T-helper 1 cell treated with Interleukin-12 subunit alpha and Interleukin-12 subunit beta and Interleukin-4 antibody, amounts not matched to agents 30 ng/mL and 1 ng/mL, for 36 hours (primary cell): ENCODE data around the gene IQCN. TPM values are rescaled to one million over a fixed set of nuclear protein-coding genes. Genes with fewer than 3 reads are reported as not detected.
"Not testable (repeated sequence)": the region's sequence is repeated elsewhere in the genome, so short reads cannot be mapped to it uniquely, and the experiment has no call there.

Experiments
- intact Hi-C: fragments of 100-400 bp; cut with micrococcal nuclease; formaldehyde crosslinking; loops from one replicate; pipeline ENCODE4 v1.15.1; 2024
- total RNA-seq: library from RNA; stranded (reverse); gene quantifications from 2 replicates; pipeline ENCODE4 v1.2.3, GENCODE V29; 2022

The IQCN gene
- total RNA-seq, 1 donor from 2014 or later: 4.6 TPM

DNA sequence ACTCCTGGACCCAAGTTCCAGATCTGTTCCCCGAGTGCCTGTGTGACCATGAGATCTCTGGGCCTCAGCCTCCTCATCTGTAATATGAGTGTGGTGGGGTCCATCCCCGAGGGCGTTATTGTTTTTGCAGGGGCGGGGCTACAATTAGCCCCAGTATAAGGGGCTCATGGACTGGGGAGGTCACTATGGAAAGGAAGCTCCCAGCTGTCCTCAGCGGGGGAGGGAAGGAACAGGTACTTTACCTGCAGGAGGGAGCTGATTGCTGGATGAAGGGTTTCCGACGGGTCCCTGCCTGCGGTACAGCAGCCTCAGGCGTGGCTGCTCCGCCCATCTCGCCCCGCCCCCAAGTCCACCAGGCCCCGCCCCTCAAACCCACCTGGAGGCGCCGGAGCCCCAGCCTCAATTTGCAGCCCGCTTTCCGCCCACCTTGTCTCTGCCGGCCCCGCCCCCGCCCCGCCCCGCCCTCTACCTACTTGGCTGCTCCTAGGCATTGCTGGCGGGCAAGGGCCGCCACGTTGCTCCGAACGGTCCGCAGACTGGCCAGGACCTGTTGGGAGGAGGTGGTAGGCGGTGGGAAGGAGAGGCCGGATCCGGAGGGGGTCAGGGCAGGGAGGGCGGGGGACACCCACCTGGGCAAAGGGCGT, 53.5 kb downstream of the IQCN start:
- intact Hi-C loops: no loop called here

DNA sequence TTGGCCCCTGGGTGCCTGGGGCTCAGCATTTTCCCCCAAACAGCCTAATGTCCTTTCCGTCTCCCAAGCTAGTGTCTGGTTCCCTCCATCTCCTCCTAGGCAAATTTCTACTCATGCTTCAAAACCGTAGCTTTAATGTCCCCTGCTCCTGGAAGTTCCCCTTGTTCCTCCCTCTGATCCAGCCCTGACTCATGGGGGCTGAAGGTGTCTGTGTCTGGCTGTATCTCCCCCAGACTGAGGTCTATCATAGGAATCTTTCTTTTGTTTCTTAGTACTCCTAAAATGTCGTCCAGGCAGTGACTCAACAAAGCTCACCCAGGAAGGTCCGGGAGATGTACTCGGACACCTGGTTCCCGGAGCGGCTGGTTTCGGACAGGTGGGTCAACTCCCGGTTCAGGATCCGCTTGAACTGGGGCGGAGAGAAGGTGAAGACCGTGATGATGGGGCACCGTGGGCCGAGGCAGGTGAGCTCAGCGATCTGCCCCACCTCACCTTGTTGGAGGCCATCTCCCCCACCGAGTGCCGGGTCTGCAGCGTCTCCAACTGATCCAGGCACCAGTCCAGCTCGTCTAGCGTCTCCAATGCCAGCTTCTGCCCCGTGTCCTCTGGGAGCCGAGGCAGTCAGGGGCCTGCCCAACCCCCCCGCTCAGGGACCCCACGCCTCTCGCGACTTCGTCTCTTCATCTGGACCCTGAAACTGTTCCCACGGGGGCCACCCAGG, 54.2 kb downstream of the IQCN start:
- intact Hi-C loops: no loop called here

DNA sequence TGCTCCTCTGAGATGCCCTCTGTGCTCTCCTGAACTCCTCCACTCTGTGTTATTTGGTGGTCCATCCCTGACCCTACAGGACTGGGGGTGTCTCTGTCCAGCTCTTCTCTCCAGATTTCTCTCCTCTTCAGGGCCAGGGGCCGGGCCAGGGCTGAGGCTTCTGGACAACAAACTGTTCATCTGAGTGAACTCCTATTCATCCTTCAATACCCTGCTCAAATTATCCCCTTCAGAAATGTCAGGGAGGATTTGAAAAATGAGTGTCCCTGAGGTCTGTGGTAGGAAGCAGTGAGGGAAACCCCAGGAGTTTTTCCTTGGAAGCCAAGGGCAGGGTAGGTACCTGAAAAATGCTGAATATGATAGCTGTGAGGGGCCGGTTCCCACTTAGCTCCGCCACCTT, 55.7 kb downstream of the IQCN start:
- intact Hi-C loops: no loop called here

DNA sequence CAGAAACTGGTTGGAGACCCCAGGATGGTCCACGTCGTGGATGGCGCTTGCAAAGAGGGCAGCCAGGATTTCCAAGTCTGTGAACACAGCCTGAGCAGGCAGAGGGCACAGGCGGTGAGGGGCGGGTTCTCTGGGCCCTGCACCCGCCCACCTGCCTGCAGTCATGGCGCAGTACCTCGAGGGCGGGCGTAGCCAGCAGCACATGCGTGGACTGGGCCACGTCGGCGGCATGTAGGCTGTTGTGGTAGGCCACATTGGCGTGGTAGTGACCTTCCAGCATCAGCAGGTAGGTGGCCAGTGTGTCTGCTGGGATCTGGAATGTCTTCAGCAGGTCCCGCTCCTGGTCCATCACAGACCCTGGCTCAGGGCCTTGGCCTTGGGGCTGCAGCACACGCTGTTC, 56.1 kb downstream of the IQCN start:
- intact Hi-C loops: no loop called here

DNA sequence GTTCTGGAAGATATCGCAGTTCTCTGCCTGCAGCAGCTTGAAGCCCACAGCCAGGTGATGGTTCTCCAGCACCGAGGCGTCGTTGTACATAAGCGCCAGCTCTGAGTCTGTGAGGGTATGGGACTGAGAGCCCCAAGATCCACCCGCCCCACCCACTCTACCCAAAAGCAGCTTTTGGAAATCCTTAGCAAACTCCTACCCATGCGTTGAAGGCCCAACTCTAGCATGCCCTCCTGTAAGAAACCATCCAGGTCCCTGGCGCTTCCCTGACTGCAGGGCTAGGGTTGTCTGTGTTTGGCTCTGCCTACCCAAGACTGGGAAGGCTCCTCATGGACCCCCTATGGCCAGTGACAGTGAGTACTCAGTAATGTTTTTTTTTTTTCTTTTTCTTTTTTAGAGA, 57.5 kb downstream of the IQCN start:
- intact Hi-C loops: no loop called here

DNA sequence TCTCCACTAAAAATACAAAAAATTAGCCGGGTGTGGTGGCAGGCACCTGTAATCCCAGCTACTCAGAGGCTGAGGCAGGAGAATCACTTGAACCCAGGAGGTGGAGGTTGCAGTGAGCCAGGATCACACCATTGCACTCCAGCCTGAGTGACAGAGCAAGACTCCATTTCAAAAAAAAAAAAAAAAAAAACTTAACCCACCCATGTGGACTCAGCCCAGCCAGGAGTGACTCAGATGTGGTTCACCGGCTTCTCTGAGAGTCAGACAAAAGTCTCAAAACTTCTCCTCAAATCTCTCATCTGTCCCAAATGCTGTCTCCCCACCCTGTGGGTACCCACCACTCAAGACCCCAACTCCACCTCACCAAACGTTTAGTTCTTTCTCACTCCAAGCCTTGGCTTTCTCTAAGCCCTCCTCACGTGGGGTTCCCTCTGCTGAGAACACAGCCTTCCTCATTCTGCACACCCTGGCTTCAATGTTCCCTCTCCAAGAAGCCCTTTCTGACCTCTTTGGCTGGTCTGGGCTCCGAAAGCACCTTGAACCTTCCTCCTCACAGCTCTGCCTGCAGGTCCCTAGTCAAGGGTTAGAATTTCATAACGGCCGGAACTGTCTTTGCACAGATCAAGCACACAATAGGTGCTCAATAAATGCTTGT, 59.3 kb downstream of the IQCN start:
- intact Hi-C loops: no loop called here

DNA sequence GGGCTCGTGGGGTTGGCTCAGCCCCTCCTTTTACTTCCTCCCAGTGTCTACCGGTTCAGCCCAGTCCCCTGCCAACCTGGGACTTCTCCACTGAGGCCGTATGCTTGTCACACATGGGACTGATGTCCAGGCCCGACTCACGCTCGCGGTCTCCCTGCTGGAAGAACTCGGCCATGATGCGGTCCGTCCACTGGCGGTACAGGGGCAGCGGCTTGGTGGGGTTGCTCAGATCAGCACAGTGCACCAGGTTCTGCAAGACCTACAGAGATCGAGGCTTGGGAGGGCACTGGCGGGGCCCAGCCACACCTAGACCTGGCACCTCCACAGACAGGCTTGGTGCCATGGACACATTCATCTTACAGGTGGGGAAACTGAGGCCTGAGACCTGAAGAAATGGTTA, 62.6 kb downstream of the IQCN start:
- intact Hi-C loops: no loop called here

DNA sequence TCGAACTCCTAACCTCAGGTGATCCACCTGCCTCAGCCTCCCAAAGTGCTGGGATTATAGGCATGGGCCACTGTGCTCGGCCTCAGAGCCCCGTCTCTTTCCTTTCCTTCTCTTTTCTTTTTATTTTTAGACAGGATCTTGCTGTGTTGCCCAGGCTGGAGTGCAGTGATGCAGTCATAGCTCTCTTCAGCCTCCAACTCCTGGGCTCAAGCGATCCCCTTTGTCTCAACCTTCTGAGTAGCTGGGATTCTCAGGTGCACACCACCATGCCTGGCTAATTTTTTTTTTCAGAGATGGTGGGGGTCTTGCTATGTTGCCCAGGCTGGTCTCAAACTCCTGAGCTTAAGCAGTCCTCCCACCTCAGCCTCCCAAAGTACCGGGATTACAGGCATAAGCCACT, 64.3 kb downstream of the IQCN start:
- intact Hi-C loops: not testable (repeated sequence)

DNA sequence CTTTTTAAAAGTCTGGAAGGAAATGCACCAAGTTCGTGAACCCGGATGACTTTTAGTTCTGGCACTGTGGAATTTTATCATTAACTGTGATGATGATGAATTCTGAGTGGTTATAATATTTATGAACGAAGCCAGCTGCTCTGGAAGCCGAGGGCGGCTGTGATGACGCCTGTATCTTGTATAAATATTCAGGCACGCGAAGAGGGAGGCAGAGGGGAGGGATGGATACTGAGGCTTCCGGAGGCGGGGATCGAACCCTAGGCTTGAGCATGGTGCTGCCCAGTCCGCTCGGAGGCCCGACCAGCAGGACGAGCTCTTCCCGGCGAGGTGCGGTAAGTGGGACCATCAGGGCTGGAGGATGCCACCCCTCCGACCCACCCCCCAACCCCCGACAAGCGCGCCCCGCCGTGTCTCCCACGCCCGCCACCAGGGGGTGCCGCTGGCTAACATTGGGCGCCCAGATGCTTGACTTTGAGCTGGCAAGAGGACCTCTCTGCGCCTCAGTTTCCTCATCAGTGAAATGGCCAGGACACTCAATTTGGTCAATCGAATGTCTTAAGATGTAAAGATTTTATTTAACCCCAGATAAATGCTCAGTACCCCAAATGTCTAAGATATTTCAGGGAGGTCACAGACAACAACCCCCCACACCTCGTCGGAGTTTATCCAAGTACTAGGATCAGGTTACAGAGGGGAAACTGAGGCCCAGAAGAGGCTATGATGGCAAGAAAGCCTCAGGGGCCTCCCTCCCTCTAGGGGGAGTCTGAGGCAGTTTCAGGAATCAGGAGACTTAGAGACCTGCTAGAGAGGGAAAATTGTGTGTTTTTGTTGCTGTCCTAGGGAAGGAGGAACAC, 65.9 kb downstream of the IQCN start:
- intact Hi-C loops: loop anchor here (1.0 kb wide), 2 partner anchors 43 to 120 kb away; no protein-coding TSS in a partner anchor

Other genes starting within 250 kb of the IQCN start
- 128 and 131 TPM in 2 replicates for gene IL12RB1, start 187.5 kb downstream of the IQCN start, total RNA-seq
- 38.9 and 39.0 TPM in 2 replicates for gene MAST3, start 176.7 kb downstream of the IQCN start, total RNA-seq
- 13.0 and 14.6 TPM in 2 replicates for gene PIK3R2, start 121.3 kb downstream of the IQCN start, total RNA-seq
- gene IFI30, start 100.6 kb downstream of the IQCN start, total RNA-seq: 133 and 143 TPM in 2 replicates
- 10.3 and 11.9 TPM in 2 replicates for gene MPV17L2, start 81.2 kb downstream of the IQCN start, total RNA-seq
- gene RAB3A, start 70.4 kb downstream of the IQCN start, total RNA-seq: 3.6 and 4.8 TPM in 2 replicates
- gene PDE4C, start 48.0 kb downstream of the IQCN start, total RNA-seq: not detected in 2 replicates
- 295 and 303 TPM in 2 replicates for gene JUND, start 7.2 kb upstream of the IQCN start, total RNA-seq
- gene LSM4, start 48.6 kb upstream of the IQCN start, total RNA-seq: 120 and 125 TPM in 2 replicates
- 27.6 and 29.2 TPM in 2 replicates for gene PGPEP1, start 66.1 kb upstream of the IQCN start, total RNA-seq
- gene GDF15, start 111.7 kb upstream of the IQCN start, total RNA-seq: 0.78 TPM in 1 of 2 replicates, not detected in the other
- gene LRRC25, start 123.2 kb upstream of the IQCN start, total RNA-seq: not detected in 2 replicates
- 138 and 139 TPM in 2 replicates for gene SSBP4, start 144.9 kb upstream of the IQCN start, total RNA-seq
- 8.1 and 9.1 TPM in 2 replicates for gene ISYNA1, start 163.7 kb upstream of the IQCN start, total RNA-seq
- gene ELL, start 247.6 kb upstream of the IQCN start, total RNA-seq: 25.7 and 30.2 TPM in 2 replicates